Stimulated activated CD8-positive, alpha-beta memory T cell treated with anti-CD3 and anti-CD28 coated beads, Interleukin-15, amount 100 ng/mL, for 1 hour (primary cell): ENCODE results near the gene PTPN7.

Source experiments
- DNase-seq: peaks from one replicate; pipeline ENCODE4 v3.0.0-alpha.2; 2020; ENCODE audit warnings: low read depth

PTPN7 gene

GRCh38 chr1:202165942-202166843 is 5.8 kb upstream of the PTPN7 start:
- no peak for DNase-seq

DNA sequence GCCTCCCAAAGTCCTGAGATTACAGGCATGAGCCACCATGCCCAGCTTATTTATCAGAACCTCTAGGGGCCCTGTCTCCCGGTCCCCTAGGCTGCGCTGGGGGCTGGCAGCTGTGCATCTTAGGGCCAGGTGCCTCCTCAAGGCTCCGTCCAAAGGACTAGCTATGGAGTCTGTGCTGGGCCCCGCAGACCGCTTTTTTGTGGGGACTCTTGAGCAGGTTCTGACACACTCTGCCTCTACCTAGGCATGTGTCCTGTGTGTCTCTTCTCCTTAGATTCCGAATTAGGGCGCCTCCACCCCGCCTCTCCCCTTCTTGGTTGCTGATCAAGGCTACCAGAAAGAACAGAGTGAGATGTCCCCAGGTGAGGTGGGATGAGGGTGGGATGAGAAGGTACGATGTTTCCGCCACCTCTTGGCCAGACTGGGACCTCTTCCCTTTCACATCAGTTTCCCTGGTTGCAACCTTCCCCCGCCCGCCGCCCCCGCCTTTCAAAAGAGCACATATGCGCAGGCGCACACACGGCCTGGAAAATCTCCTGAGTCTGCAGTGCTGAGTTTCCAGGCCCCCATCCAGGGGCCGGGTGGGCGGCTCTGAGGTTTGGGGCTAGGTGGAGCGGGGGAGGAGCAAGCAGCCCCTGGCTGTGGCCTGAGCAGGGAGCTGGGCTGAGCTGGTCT is 5.0 kb upstream of the PTPN7 start:
- no peak for DNase-seq

GRCh38 chr1:202164271-202165037 is 4.1 kb upstream of the PTPN7 start:
- DNase-seq, result no peak

GRCh38 chr1:202163281-202164270 is 3.2 kb upstream of the PTPN7 start:
- no peak for DNase-seq

GRCh38 chr1:202162418-202163280 is 2.2 kb upstream of the PTPN7 start:
- no peak for DNase-seq

- no peak for DNase-seq
These were observed 1.6 kb upstream of the PTPN7 start for GRCh38 chr1:202162047-202162417.

DNA sequence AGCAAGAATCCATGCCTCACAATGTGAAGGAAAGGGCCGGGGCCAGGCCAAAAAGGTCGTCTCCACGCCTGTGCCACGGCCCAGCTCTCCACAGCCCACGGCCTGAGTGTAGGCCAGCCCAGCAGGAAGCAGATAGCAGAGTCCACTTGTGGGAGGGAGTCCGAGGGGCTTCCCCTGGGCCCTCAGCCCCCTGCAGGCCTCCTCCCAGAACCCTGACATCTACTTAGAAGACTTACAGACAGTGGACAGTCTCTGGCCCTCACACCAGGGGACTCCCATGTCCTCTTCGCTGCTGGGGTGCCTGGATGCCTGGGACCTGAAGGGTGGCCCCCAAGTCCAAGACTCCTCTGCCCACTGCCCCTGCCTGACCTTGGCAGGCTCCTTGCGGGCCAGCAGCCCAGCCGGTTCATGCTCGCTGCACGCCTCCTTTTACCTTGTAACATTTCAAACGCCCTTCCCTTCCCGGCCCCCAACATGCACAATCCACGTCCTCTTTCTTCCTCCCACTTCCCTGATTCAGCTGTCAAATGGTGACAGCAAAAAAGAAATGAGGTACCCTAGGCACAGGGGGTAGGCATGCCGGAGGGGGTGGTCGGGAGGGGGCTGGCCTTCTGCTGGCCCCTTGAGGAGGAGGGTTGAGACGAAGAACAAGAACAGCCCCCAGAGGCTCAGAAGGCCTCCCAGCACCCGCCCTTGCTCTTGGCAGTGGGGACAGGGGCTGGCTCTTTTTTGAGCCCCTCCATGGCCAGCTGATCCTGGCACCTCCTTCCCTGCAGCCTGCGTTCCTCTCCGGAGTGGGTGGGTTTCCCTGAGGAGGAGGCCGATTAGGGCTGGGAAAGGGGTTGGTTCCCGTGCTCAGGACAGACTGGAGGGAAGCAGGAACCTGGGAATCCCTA is 997 bp upstream of the PTPN7 start:
- no peak for DNase-seq

- DNase-seq, result no peak
These were observed 649 bp downstream of the PTPN7 start for GRCh38 chr1:202159534-202160371.

DNA sequence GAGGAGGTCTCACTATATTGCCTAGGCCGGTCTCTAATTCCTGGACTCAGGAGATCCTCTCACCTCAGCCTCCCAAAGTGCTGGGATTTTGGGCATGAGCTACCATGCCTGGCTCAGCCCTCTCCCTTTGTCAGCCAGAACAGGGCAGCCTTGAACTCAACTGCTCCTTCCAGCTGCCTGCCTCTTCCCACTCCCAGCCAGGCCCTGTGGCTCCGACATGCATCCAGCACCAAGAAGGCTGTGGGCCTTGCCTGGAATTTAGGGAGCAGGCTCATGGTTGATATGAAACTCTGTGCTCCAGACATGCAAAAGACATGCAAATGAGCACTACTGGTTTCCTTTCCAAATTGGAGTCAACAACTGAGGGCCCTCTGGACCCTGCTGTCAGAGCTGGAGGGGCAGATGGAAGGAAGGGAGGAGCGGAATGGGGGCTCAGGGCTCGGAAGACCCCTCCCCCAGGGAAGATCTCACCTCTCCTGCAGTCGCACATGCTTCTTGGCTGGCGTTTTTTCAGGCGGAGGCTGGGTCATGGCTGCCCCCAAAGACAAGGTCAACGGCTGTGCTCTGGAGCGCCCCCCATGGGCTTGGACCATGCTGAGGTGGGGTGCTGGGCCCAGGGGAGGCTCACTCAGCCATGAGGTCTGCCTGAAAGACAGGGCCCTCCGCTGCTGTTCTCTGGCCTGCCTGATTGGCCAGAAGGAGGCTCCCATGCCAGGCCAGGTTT is 1.4 kb downstream of the PTPN7 start:
- DNase-seq, result no peak

GRCh38 chr1:202157945-202158344 is 2.5 kb downstream of the PTPN7 start:
- no peak for DNase-seq

- no peak for DNase-seq
These were observed 3.8 kb downstream of the PTPN7 start for GRCh38 chr1:202156590-202156989.

DNA sequence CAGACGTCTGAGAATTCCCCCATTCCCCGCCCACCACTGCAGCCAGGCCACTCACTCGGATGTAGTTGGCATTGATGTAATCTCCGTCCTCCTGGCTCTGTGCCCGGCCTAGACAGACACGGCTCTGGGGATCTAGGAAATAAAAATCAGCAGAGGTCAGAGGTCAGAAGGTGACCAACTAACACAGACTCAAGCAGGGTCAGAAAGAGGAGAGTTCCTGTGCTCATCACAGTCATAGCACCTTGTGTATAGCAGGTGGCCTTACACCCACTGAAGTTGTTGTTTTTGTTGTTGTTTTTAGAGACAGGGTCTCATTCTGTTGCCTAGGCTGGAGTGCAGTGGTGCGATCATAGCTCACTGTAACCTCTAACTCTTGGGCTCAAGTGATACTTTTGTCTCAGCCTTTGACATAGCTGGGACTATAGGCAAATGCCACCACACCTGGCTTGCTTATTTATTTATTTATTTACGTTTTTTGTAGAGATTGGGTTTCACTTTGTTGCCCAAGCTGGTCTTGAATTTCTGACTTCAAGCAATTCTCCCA is 4.9 kb downstream of the PTPN7 start:
- no peak for DNase-seq

DNA sequence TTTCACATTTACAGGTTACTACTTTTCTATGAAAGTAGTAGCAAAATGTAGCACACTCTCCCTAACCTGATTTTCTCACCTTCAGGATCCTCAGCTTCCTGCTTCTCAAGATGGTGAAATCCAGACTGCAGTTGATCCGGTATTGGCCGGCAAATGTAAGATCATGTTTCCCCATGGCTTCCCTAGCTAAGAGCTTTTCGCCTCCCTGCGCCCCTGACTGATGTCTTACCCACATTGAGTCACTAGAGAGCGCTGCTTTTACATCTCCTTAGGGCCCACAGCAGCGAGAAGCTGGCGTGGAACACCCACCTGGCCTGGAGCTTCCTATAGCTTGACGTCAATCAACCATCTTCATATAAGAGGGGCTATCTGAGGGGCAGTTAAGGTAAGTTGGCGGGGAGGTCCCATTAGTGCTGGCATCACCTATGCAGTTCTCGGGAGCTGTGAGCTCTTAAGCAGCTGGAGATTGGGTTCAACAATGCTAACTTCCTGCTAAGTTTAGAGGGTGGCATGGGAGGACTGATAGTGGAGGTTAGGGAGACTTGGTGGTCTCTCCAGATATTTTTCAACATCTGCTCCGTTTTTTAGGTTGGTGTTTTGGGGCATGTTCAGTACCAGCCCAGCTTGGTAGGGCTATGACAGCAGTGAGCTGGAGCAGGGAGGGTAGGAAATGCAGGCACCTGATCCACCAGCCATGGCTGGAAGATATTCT is 5.5 kb downstream of the PTPN7 start:
- no peak for DNase-seq

- DNase-seq, result no peak
These were observed 6.1 kb downstream of the PTPN7 start for GRCh38 chr1:202154148-202154765.

DNA sequence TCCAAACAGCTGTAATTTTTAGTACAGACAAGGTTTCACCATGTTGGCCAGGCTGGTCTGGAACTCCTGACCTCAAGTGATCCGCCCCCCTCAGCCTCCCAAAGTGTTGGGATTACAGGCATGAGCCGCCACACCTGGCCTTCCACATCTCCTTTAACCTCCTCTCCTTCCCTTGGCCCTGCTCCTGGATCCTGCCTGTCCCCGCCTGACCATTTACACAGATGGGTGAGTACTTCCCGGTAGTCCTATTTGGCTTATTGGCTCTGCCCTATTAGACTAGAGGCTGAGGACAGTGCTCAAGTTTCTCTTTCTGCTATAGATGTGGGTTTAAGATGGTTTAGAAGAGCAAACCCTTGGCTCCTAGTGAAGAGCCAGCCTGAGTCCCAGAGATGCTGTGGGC is 7.1 kb downstream of the PTPN7 start:
- no peak for DNase-seq

DNA sequence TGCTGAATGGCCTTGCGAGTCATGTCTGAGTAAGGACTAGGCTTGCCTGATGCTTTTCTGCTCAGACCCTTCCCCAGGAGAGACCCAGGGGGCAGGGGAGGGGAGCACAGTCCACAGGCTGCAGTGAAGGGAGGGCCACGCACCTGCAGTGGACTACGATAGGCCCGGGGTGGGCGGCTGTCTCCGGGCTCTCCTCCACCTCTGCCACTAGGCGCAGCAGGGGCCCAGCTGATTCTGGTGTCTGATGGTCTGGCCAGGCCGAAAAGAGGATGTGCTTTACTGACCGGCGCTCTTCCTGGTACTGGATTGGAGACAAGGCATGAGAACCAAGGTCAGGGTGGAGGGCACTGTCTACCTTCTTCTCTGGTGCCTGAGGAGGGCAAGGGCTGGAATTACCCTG is 8.0 kb downstream of the PTPN7 start:
- no peak for DNase-seq
